ENCODE data around the gene GAS2L1.

GAS2L1 gene

GRCh38 chr22:29311464-29312217 is 5.2 kb downstream of the GAS2L1 start:
- Histone ChIP-seq H3K27me3 (ENCODE audit: insufficient read depth, poor library complexity, severe bottlenecking) (peaks cover 50% of the 10 kb centered on the region), H3K4me3 (replicated peaks; ENCODE audit: insufficient read depth, low read length) (no peak overlapping the region), H3K27ac (replicated peaks) (no peak overlapping the region)
- no peak for DNase-seq (ENCODE audit: low read depth in 1 of 2, low spot score in 1 of 2)
- TF ChIP-seq GABPA (IDR thresholded peaks at IDR 0.05; ENCODE audit: low read depth) (no peak), CTCF (IDR thresholded peaks at IDR 0.05; ENCODE audit: insufficient read depth, low read length) (no peak), REST (IDR thresholded peaks at IDR 0.05; ENCODE audit: insufficient replicate concordance, low read depth) (no peak), SPI1 (IDR thresholded peaks at IDR 0.05; ENCODE audit: borderline replicate concordance, low read depth) (no peak), POLR2AphosphoS5 (IDR thresholded peaks at IDR 0.05; ENCODE audit: low read depth) (no peak)

GRCh38 chr22:29312218-29313125 is 6.0 kb downstream of the GAS2L1 start:
- DNase-seq (ENCODE audit: low read depth in 1 of 2, low spot score in 1 of 2): no peak

More at GRCh38 chr22:29312218-29313125, 6.0 kb downstream of the GAS2L1 start:
- Histone ChIP-seq H3K27ac (replicated peaks) (no peak overlapping the region), H3K4me3 (replicated peaks; ENCODE audit: insufficient read depth, low read length) (no peak overlapping the region), H3K27me3 (ENCODE audit: insufficient read depth, poor library complexity, severe bottlenecking) (peaks cover 45% of the 10 kb centered on the region)
- TF ChIP-seq GABPA (IDR thresholded peaks at IDR 0.05; ENCODE audit: low read depth) (no peak), CTCF (IDR thresholded peaks at IDR 0.05; ENCODE audit: insufficient read depth, low read length) (no peak), REST (IDR thresholded peaks at IDR 0.05; ENCODE audit: insufficient replicate concordance, low read depth) (no peak), POLR2AphosphoS5 (IDR thresholded peaks at IDR 0.05; ENCODE audit: low read depth) (no peak), SPI1 (IDR thresholded peaks at IDR 0.05; ENCODE audit: borderline replicate concordance, low read depth) (no peak)

Data from HL-60 (cell line).